ENCODE data around the gene SNRPD1.
"Not testable (repeated sequence)": the region's sequence is repeated elsewhere in the genome, so short reads cannot be mapped to it uniquely, and the experiment has no call there.

SNRPD1 gene

GRCh38 chr18:21636769-21637168 is 24.7 kb downstream of the SNRPD1 start:
- DNase-seq (ENCODE audit: low read depth in 2 of 2) = no peak

- DNase-seq (ENCODE audit: low read depth in 2 of 2) = no peak
Measured at GRCh38 chr18:21638822-21639221, 26.7 kb downstream of the SNRPD1 start.

- DNase-seq (ENCODE audit: low read depth in 2 of 2) = not testable (repeated sequence)
Measured at GRCh38 chr18:21640375-21640774, 28.3 kb downstream of the SNRPD1 start.

- DNase-seq (ENCODE audit: low read depth in 2 of 2) = no peak
Measured at GRCh38 chr18:21650311-21650710, 38.2 kb downstream of the SNRPD1 start.

- no peak for DNase-seq (ENCODE audit: low read depth in 2 of 2)
Measured at GRCh38 chr18:21652073-21652472, 40.0 kb downstream of the SNRPD1 start.

- no peak for DNase-seq (ENCODE audit: low read depth in 2 of 2)
Measured at GRCh38 chr18:21653361-21653760, 41.2 kb downstream of the SNRPD1 start.

- DNase-seq (ENCODE audit: low read depth in 2 of 2) = no peak
Measured at GRCh38 chr18:21656402-21656801, 44.3 kb downstream of the SNRPD1 start.

- no peak for DNase-seq (ENCODE audit: low read depth in 2 of 2)
Measured at GRCh38 chr18:21660078-21660477, 48.0 kb downstream of the SNRPD1 start.

GRCh38 chr18:21662581-21662980 is 50.5 kb downstream of the SNRPD1 start:
- DNase-seq (ENCODE audit: low read depth in 2 of 2) = no peak

- DNase-seq (ENCODE audit: low read depth in 2 of 2) = no peak
Measured at GRCh38 chr18:21663578-21663977, 51.5 kb downstream of the SNRPD1 start.

GRCh38 chr18:21664069-21664468 is 52.0 kb downstream of the SNRPD1 start:
- DNase-seq (ENCODE audit: low read depth in 2 of 2) = no peak

- DNase-seq (ENCODE audit: low read depth in 2 of 2) = no peak
Measured at GRCh38 chr18:21669736-21670285, 57.7 kb downstream of the SNRPD1 start.

GRCh38 chr18:21672521-21673267 is 60.6 kb downstream of the SNRPD1 start:
- no peak for DNase-seq (ENCODE audit: low read depth in 2 of 2)

GRCh38 chr18:21675354-21675753 is 63.2 kb downstream of the SNRPD1 start:
- peak; percentile 2 to 16 for DNase-seq (ENCODE audit: low read depth in 2 of 2)

GRCh38 chr18:21678859-21679258 is 66.7 kb downstream of the SNRPD1 start:
- no peak for DNase-seq (ENCODE audit: low read depth in 2 of 2)

- DNase-seq (ENCODE audit: low read depth in 2 of 2) = no peak
Measured at GRCh38 chr18:21680161-21680560, 68.0 kb downstream of the SNRPD1 start.

GRCh38 chr18:21682371-21683051 is 70.4 kb downstream of the SNRPD1 start:
- no peak for DNase-seq (ENCODE audit: low read depth in 2 of 2)

Measured in stimulated activated CD8-positive, alpha-beta memory T cell treated with anti-CD3 and anti-CD28 coated beads, Interleukin-2, amount 100 ng/mL, for 48 hours (primary cell).